Measurements from ENCODE around the gene MYO3B.

GRCh38 chr2:170341684-170342623 lies 164.0 kb downstream of the MYO3B start:
- TF ChIP-seq CTCF (IDR thresholded peaks at IDR 0.05) = no peak
- no peak for TF ChIP-seq POLR2A (IDR thresholded peaks at IDR 0.05)
